Hematopoietic multipotent progenitor cell treated with erythropoietin and hydrocortisone succinate and interleukin-3 and kit ligand, for 8 days (in vitro differentiated cells): ENCODE results near the gene DUS2.
"Not testable (repeated sequence)": the region's sequence is repeated elsewhere in the genome, so short reads cannot be mapped to it uniquely, and the experiment has no call there.

Experiments used
- DNase-seq: peaks from one replicate; pipeline ENCODE4 v3.0.0-alpha.2; 2015

The DUS2 gene

GRCh38 chr16:68078701-68079375 is 55.8 kb downstream of the DUS2 start:
- DNase-seq: no peak

GRCh38 chr16:68079376-68079625 is 56.2 kb downstream of the DUS2 start:
- DNase-seq: no peak

GRCh38 chr16:68079626-68080344 is 56.7 kb downstream of the DUS2 start:
- DNase-seq: peak; percentile 92

GRCh38 chr16:68081861-68082628 is 59.0 kb downstream of the DUS2 start:
- DNase-seq: no peak

- no peak for DNase-seq
These were observed 59.6 kb downstream of the DUS2 start for GRCh38 chr16:68082629-68083238.

GRCh38 chr16:68083239-68083781 is 60.2 kb downstream of the DUS2 start:
- no peak for DNase-seq

- DNase-seq: no peak
These were observed 60.9 kb downstream of the DUS2 start for GRCh38 chr16:68083861-68084503.

GRCh38 chr16:68084504-68085258 is 61.6 kb downstream of the DUS2 start:
- DNase-seq: peak; percentile 94

GRCh38 chr16:68085259-68086071 is 62.4 kb downstream of the DUS2 start, which contains the start of gene NFATC3:
TSS of gene NFATC3 (plus strand) at chr16:68085370. CDS start at chr16:68085682, 312 bp downstream.
- peak; percentile 96 for DNase-seq

- peak; percentile 59 for DNase-seq
These were observed 63.3 kb downstream of the DUS2 start for GRCh38 chr16:68086336-68086841.

- DNase-seq: no peak
These were observed 63.8 kb downstream of the DUS2 start for GRCh38 chr16:68086860-68087268.

GRCh38 chr16:68087688-68088087 is 64.6 kb downstream of the DUS2 start:
- DNase-seq: no peak

GRCh38 chr16:68088130-68088972 is 65.3 kb downstream of the DUS2 start:
- no peak for DNase-seq

- no peak for DNase-seq
These were observed 66.0 kb downstream of the DUS2 start for GRCh38 chr16:68089067-68089466.

- peak; percentile 51 for DNase-seq
These were observed 67.0 kb downstream of the DUS2 start for GRCh38 chr16:68090130-68090529.

- DNase-seq: no peak
These were observed 67.4 kb downstream of the DUS2 start for GRCh38 chr16:68090533-68090932.

- DNase-seq: peak; percentile 69
These were observed 68.5 kb downstream of the DUS2 start for GRCh38 chr16:68091380-68092261.

GRCh38 chr16:68092275-68092674 is 69.2 kb downstream of the DUS2 start:
- not testable (repeated sequence) for DNase-seq
